Activated CD4-positive, alpha-beta memory T cell treated with anti-CD3 and anti-CD28 coated beads, Interleukin-2, amount 10 ng/mL, durations not matched to agents 7 days and 5 days (primary cell): ENCODE data around the gene SPTB. TPM values are rescaled to one million over a fixed set of nuclear protein-coding genes. Genes with fewer than 3 reads are reported as not detected.

ENCODE experiments used
- CTCF ChIA-PET: fragments of 350-600 bp; sonication (Branson Sonifier 250); formaldehyde crosslinking; loops from one replicate; lab custom pipeline; 2021; ENCODE audit warnings: antibody characterized with exemption, inconsistent platforms; lab: Charles Lee
- POLR2A ChIA-PET: fragments of 350-600 bp; sonication (Branson Sonifier 250); formaldehyde crosslinking; loops from one replicate; lab custom pipeline; 2021; ENCODE audit warnings: antibody characterized with exemption; lab: Charles Lee
- DNase-seq: peaks from one replicate; pipeline ENCODE4 v3.0.0-alpha.2; 2020
- H3K27ac Mint-ChIP-seq: one replicate; pipeline ENCODE4 v1.8.0; 2021; ENCODE audit warnings: mild to moderate bottlenecking, mixed read lengths
- H3K27me3 Mint-ChIP-seq: one replicate; pipeline ENCODE4 v1.8.0; 2021; ENCODE audit warnings: mixed read lengths
- H3K36me3 Mint-ChIP-seq: one replicate; pipeline ENCODE4 v1.8.0; 2021; ENCODE audit warnings: low read depth, mixed read lengths
- H3K4me1 Mint-ChIP-seq: one replicate; pipeline ENCODE4 v1.8.0; 2021; ENCODE audit warnings: mixed read lengths
- H3K4me3 Mint-ChIP-seq: one replicate; pipeline ENCODE4 v1.8.0; 2021; ENCODE audit warnings: mild to moderate bottlenecking, mixed read lengths
- H3K9me3 Mint-ChIP-seq: one replicate; pipeline ENCODE4 v1.8.0; 2021; ENCODE audit warnings: mixed read lengths
- total RNA-seq, 2 experiments: library from RNA; stranded (reverse); gene quantifications; one replicate each; pipeline ENCODE4 v1.2.3, GENCODE V29; 2021

Gene SPTB
- total RNA-seq, 2 experiments from 2014 or later = 0.08 to 0.10 TPM

GRCh38 chr14:64743061-64743460 is 136.6 kb downstream of the SPTB start:
- H3K27me3 Mint-ChIP-seq = no peaks in the 10 kb centered on the region
- peaks cover 39% of the 10 kb centered on the region for H3K4me1 Mint-ChIP-seq
- no peak overlapping the region for H3K4me3 Mint-ChIP-seq
- ChIA-PET POLR2A (interaction anchor here (1.4 to 2.4 kb wide), 3 partner anchors 12 to 69 kb away, joined by 3 to 9 read pairs (median 4); no protein-coding TSS in a partner anchor), CTCF (no interaction called here)
- H3K27ac Mint-ChIP-seq = no peak overlapping the region
- H3K9me3 Mint-ChIP-seq = no peaks in the 10 kb centered on the region
- H3K36me3 Mint-ChIP-seq = peaks cover 84% of the 10 kb centered on the region
- DNase-seq = no peak

GRCh38 chr14:64741961-64742360 is 137.7 kb downstream of the SPTB start:
- H3K27me3 Mint-ChIP-seq = no peaks in the 10 kb centered on the region
- H3K27ac Mint-ChIP-seq = no peak overlapping the region
- H3K4me1 Mint-ChIP-seq = peaks cover 29% of the 10 kb centered on the region
- H3K4me3 Mint-ChIP-seq = no peak overlapping the region
- POLR2A ChIA-PET = interaction anchor here (1.3 to 2.4 kb wide), 4 partner anchors 14 to 68 kb away, joined by 3 to 9 read pairs (median 3); no protein-coding TSS in a partner anchor
- H3K9me3 Mint-ChIP-seq = no peaks in the 10 kb centered on the region
- no peak for DNase-seq
- peaks cover 83% of the 10 kb centered on the region for H3K36me3 Mint-ChIP-seq
- CTCF ChIA-PET = interaction anchor here (1.3 kb wide), 1 partner anchor 71 kb away, joined by 3 read pairs; no protein-coding TSS in a partner anchor

GRCh38 chr14:64741200-64741599 is 138.5 kb downstream of the SPTB start:
- POLR2A ChIA-PET = interaction anchor here (1.1 to 1.3 kb wide), 4 partner anchors 20 to 44 kb away, joined by 3 read pairs; partner anchors contain the start of gene PLEKHG3
- peaks cover 83% of the 10 kb centered on the region for H3K36me3 Mint-ChIP-seq
- no peaks in the 10 kb centered on the region for H3K27me3 Mint-ChIP-seq
- CTCF ChIA-PET = no interaction called here
- no peaks in the 10 kb centered on the region for H3K9me3 Mint-ChIP-seq
- no peak overlapping the region for H3K4me3 Mint-ChIP-seq
- no peak for DNase-seq
- H3K4me1 Mint-ChIP-seq = peaks cover 22% of the 10 kb centered on the region
- no peak overlapping the region for H3K27ac Mint-ChIP-seq

GRCh38 chr14:64738281-64738804 is 141.4 kb downstream of the SPTB start:
- ChIA-PET POLR2A (interaction anchor here (1.4 to 1.8 kb wide), 3 partner anchors 12 to 33 kb away, joined by 4 to 6 read pairs (median 5); no protein-coding TSS in a partner anchor), CTCF (no interaction called here)
- Mint-ChIP-seq H3K9me3 (no peaks in the 10 kb centered on the region), H3K4me1 (peaks cover 24% of the 10 kb centered on the region), H3K27ac (no peak overlapping the region), H3K27me3 (no peaks in the 10 kb centered on the region), H3K36me3 (peaks cover 82% of the 10 kb centered on the region), H3K4me3 (no peak overlapping the region)
- DNase-seq = no peak

GRCh38 chr14:64737391-64738280 is 142.1 kb downstream of the SPTB start:
- POLR2A ChIA-PET = interaction anchor here (1.4 kb wide), 1 partner anchor 12 kb away, joined by 4 read pairs; no protein-coding TSS in a partner anchor
- peaks cover 29% of the 10 kb centered on the region for H3K4me1 Mint-ChIP-seq
- no peaks in the 10 kb centered on the region for H3K9me3 Mint-ChIP-seq
- no peak overlapping the region for H3K27ac Mint-ChIP-seq
- CTCF ChIA-PET = no interaction called here
- peaks cover 83% of the 10 kb centered on the region for H3K36me3 Mint-ChIP-seq
- H3K4me3 Mint-ChIP-seq = no peak overlapping the region
- DNase-seq = no peak
- no peaks in the 10 kb centered on the region for H3K27me3 Mint-ChIP-seq

GRCh38 chr14:64736271-64737169 is 143.2 kb downstream of the SPTB start:
- no peak overlapping the region for H3K4me3 Mint-ChIP-seq
- ChIA-PET POLR2A (interaction anchor here (3.1 kb wide), 1 partner anchor 13 kb away, joined by 29 read pairs; no protein-coding TSS in a partner anchor), CTCF (no interaction called here)
- peaks cover 85% of the 10 kb centered on the region for H3K36me3 Mint-ChIP-seq
- no peaks in the 10 kb centered on the region for H3K27me3 Mint-ChIP-seq
- peaks cover 31% of the 10 kb centered on the region for H3K4me1 Mint-ChIP-seq
- no peak overlapping the region for H3K27ac Mint-ChIP-seq
- DNase-seq = no peak
- no peaks in the 10 kb centered on the region for H3K9me3 Mint-ChIP-seq

GRCh38 chr14:64734990-64735389 is 144.7 kb downstream of the SPTB start:
- no peaks in the 10 kb centered on the region for H3K27me3 Mint-ChIP-seq
- ChIA-PET POLR2A (interaction anchor here (1.0 to 3.1 kb wide), 4 partner anchors 12 to 47 kb away, joined by 4 to 29 read pairs (median 11); no protein-coding TSS in a partner anchor), CTCF (interaction anchor here (0.9 to 1.6 kb wide), 4 partner anchors 10 to 62 kb away, joined by 4 to 7 read pairs (median 5); no protein-coding TSS in a partner anchor)
- no peak overlapping the region for H3K4me3 Mint-ChIP-seq
- H3K4me1 Mint-ChIP-seq = peaks cover 41% of the 10 kb centered on the region
- no peaks in the 10 kb centered on the region for H3K9me3 Mint-ChIP-seq
- no peak for DNase-seq
- H3K36me3 Mint-ChIP-seq = peaks cover 85% of the 10 kb centered on the region
- H3K27ac Mint-ChIP-seq = peak overlapping the region; percentile 72

- Mint-ChIP-seq H3K4me3 (no peak overlapping the region), H3K36me3 (peaks cover 86% of the 10 kb centered on the region), H3K27ac (peak overlapping the region; percentile 69), H3K27me3 (no peaks in the 10 kb centered on the region), H3K4me1 (peaks cover 52% of the 10 kb centered on the region), H3K9me3 (no peaks in the 10 kb centered on the region)
- CTCF ChIA-PET = interaction anchor here (0.7 to 1.6 kb wide), 6 partner anchors 9 to 158 kb away, joined by 3 to 7 read pairs (median 4); no protein-coding TSS in a partner anchor
- POLR2A ChIA-PET = interaction anchor here (0.6 to 3.1 kb wide), 9 partner anchors 11 to 45 kb away, joined by 3 to 29 read pairs (median 4); partner anchors contain the start of gene PLEKHG3
- no peak for DNase-seq
These were observed 145.8 kb downstream of the SPTB start for GRCh38 chr14:64733899-64734298.

GRCh38 chr14:64733321-64733720 is 146.4 kb downstream of the SPTB start:
- Mint-ChIP-seq H3K4me3 (no peak overlapping the region), H3K36me3 (peaks cover 86% of the 10 kb centered on the region), H3K4me1 (peaks cover 57% of the 10 kb centered on the region), H3K9me3 (no peaks in the 10 kb centered on the region), H3K27ac (peak overlapping the region; percentile 69), H3K27me3 (no peaks in the 10 kb centered on the region)
- ChIA-PET POLR2A (no interaction called here), CTCF (no interaction called here)
- no peak for DNase-seq

- H3K9me3 Mint-ChIP-seq = no peaks in the 10 kb centered on the region
- ChIA-PET CTCF (no interaction called here), POLR2A (interaction anchor here (1.0 kb wide), 1 partner anchor 26 kb away, joined by 3 read pairs; no protein-coding TSS in a partner anchor)
- DNase-seq = no peak
- no peaks in the 10 kb centered on the region for H3K27me3 Mint-ChIP-seq
- peaks cover 91% of the 10 kb centered on the region for H3K36me3 Mint-ChIP-seq
- H3K4me1 Mint-ChIP-seq = peaks cover 64% of the 10 kb centered on the region
- H3K4me3 Mint-ChIP-seq = no peak overlapping the region
- no peak overlapping the region for H3K27ac Mint-ChIP-seq
These were observed 147.1 kb downstream of the SPTB start for GRCh38 chr14:64732536-64733120.

- ChIA-PET CTCF (no interaction called here), POLR2A (interaction anchor here (1.0 kb wide), 1 partner anchor 27 kb away, joined by 3 read pairs; no protein-coding TSS in a partner anchor)
- H3K4me1 Mint-ChIP-seq = peaks cover 70% of the 10 kb centered on the region
- H3K4me3 Mint-ChIP-seq = no peak overlapping the region
- no peaks in the 10 kb centered on the region for H3K27me3 Mint-ChIP-seq
- peaks cover 89% of the 10 kb centered on the region for H3K36me3 Mint-ChIP-seq
- H3K9me3 Mint-ChIP-seq = no peaks in the 10 kb centered on the region
- DNase-seq = no peak
- H3K27ac Mint-ChIP-seq = no peak overlapping the region
These were observed 147.6 kb downstream of the SPTB start for GRCh38 chr14:64732066-64732465.

- ChIA-PET CTCF (no interaction called here), POLR2A (no interaction called here)
- H3K36me3 Mint-ChIP-seq = peaks cover 84% of the 10 kb centered on the region
- peak overlapping the region; percentile 61 for H3K27ac Mint-ChIP-seq
- no peaks in the 10 kb centered on the region for H3K27me3 Mint-ChIP-seq
- no peak overlapping the region for H3K4me3 Mint-ChIP-seq
- H3K4me1 Mint-ChIP-seq = peaks cover 79% of the 10 kb centered on the region
- no peaks in the 10 kb centered on the region for H3K9me3 Mint-ChIP-seq
- DNase-seq = no peak
These were observed 148.5 kb downstream of the SPTB start for GRCh38 chr14:64731141-64731581.
